CD4-positive, CD25-positive, alpha-beta regulatory T cell (primary cell): ENCODE measurements around the gene GAGE12E. TPM values are rescaled to one million over a fixed set of nuclear protein-coding genes. Genes with fewer than 3 reads are reported as not detected.
"Not testable (repeated sequence)": the region's sequence is repeated elsewhere in the genome, so short reads cannot be mapped to it uniquely, and the experiment has no call there.

ENCODE experiments used
- ATAC-seq, 2 donors: fragments of 150-1000 bp; cut with Tn5 transposase; one replicate each; pipeline ENCODE4 v1.10.0; 2021; ENCODE audit warnings: low read depth in 2 of 2, moderate number of reproducible peaks in 2 of 2, moderate library complexity in 1 of 2
- DNase-seq, 3 donors: peaks; one replicate each; pipeline versions ENCODE4 v3.0.0 to v3.0.0-alpha.2; 2012 to 2022; ENCODE audit warnings: mixed read lengths in 1 of 3
- H3K27ac ChIP-seq: one replicate; pipeline ENCODE4 v1.7.0; 2013; ENCODE audit warnings: mild to moderate bottlenecking, low read length; ENCODE audit not compliant: insufficient read depth, poor library complexity, severe bottlenecking
- H3K27me3 ChIP-seq: one replicate; pipeline ENCODE4 v1.7.0; 2013; ENCODE audit warnings: low read length; ENCODE audit not compliant: control insufficient read depth, insufficient read depth
- H3K36me3 ChIP-seq: one replicate; pipeline ENCODE4 v1.7.0; 2013; ENCODE audit warnings: mild to moderate bottlenecking, low read length, moderate library complexity; ENCODE audit not compliant: control insufficient read depth, insufficient read depth
- H3K4me1 ChIP-seq: 2 replicates; pipeline ENCODE4 v1.7.0; 2013; ENCODE audit warnings: mild to moderate bottlenecking, low read length; ENCODE audit not compliant: insufficient read depth, control insufficient read depth, poor library complexity, severe bottlenecking
- H3K4me3 ChIP-seq: one replicate; pipeline ENCODE4 v1.7.0; 2013; ENCODE audit warnings: low read depth, mild to moderate bottlenecking, low read length, moderate library complexity
- H3K9me3 ChIP-seq, 2 experiments: 1 replicate in 1 of 2; 2 replicates in 1 of 2; pipeline ENCODE4 v1.7.0; 2013; ENCODE audit warnings: low read length in 2 of 2, mild to moderate bottlenecking in 1 of 2, moderate library complexity in 1 of 2; ENCODE audit not compliant: control insufficient read depth in 2 of 2
- H3K27ac Mint-ChIP-seq, 3 donors: one replicate each; pipeline ENCODE4 v1.8.0; 2020 to 2022; ENCODE audit warnings: mild to moderate bottlenecking in 3 of 3, mixed read lengths in 3 of 3, moderate library complexity in 2 of 3
- H3K27me3 Mint-ChIP-seq: one replicate; pipeline ENCODE4 v1.8.0; 2022; ENCODE audit warnings: mild to moderate bottlenecking, mixed read lengths
- H3K36me3 Mint-ChIP-seq: one replicate; pipeline ENCODE4 v1.8.0; 2020; ENCODE audit warnings: mixed read lengths
- H3K4me1 Mint-ChIP-seq, 4 donors: one replicate each; pipeline ENCODE4 v1.8.0; 2020 to 2022; ENCODE audit warnings: mixed read lengths in 4 of 4, mild to moderate bottlenecking in 1 of 4
- H3K4me3 Mint-ChIP-seq, 4 donors: one replicate each; pipeline ENCODE4 v1.8.0; 2020 to 2022; ENCODE audit warnings: mild to moderate bottlenecking in 4 of 4, mixed read lengths in 4 of 4, moderate library complexity in 3 of 4
- H3K9me3 Mint-ChIP-seq, 7 donors: one replicate each; pipeline ENCODE4 v1.8.0; 2020 to 2022; ENCODE audit warnings: mixed read lengths in 7 of 7, mild to moderate bottlenecking in 3 of 7, moderate library complexity in 2 of 7
- polyA plus RNA-seq, 4 donors: library from polyadenylated mRNA; unstranded; fragments of 300-500 nt; fragmentation: Illumina TruSeq; gene quantifications; one replicate each; pipeline ENCODE4 v1.2.3, GENCODE V29; 2021
- total RNA-seq: library from RNA; stranded (reverse); gene quantifications from one replicate; pipeline ENCODE4 v1.2.3, GENCODE V29; 2022

Gene GAGE12E, protein sequence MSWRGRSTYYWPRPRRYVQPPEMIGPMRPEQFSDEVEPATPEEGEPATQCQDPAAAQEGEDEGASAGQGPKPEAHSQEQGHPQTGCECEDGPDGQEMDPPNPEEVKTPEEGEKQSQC
- total RNA-seq (not detected), polyA plus RNA-seq (not detected)

DNA sequence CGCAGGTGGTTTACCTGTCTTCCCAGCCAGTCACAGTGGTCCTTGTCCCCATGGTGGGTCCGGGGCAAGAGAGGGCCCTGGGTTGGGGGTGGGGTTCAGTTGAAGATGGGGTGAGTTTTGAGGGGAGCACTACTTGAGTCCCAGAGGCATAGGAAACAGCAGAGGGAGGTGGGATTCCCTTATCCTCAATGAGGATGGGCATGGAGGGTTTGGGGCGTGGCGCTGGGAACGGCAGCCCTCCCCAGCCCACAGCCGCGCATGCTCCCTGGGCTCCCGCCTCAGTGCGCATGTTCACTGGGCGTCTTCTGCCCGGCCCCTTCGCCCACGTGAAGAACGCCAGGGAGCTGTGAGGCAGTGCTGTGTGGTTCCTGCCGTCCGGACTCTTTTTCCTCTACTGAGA is at the start of gene GAGE12E:
TSS of gene GAGE12E (plus strand) at position 301 of the 400 bp plus-strand sequence. CDS start 1,155 bp downstream, outside the sequence.
- H3K4me1 ChIP-seq, H3K9me3 Mint-ChIP-seq, H3K4me1 Mint-ChIP-seq, H3K9me3 ChIP-seq, H3K27me3 ChIP-seq, H3K27ac ChIP-seq, H3K27ac Mint-ChIP-seq, H3K4me3 ChIP-seq, ATAC-seq, H3K36me3 Mint-ChIP-seq, H3K4me3 Mint-ChIP-seq, H3K36me3 ChIP-seq, H3K27me3 Mint-ChIP-seq, DNase-seq: not testable (repeated sequence)

GRCh38 chrX:49531877-49532276 is 19.2 kb upstream of the GAGE12E start, which contains the start of gene GAGE12C:
Gene GAGE12C (plus strand): TSS chrX:49532177. CDS start chrX:49533332, 1,155 bp downstream.
- H3K4me1 Mint-ChIP-seq, H3K27ac ChIP-seq, H3K9me3 Mint-ChIP-seq, H3K36me3 Mint-ChIP-seq, H3K4me3 ChIP-seq, H3K9me3 ChIP-seq, H3K36me3 ChIP-seq, DNase-seq, H3K27me3 ChIP-seq, ATAC-seq, H3K27me3 Mint-ChIP-seq, H3K27ac Mint-ChIP-seq, H3K4me3 Mint-ChIP-seq, H3K4me1 ChIP-seq: not testable (repeated sequence)

GRCh38 chrX:49541433-49541832 is 9.7 kb upstream of the GAGE12E start, which contains the start of gene GAGE12D:
Gene GAGE12D (plus strand): TSS chrX:49541733. CDS start chrX:49542888, 1,155 bp downstream.
- H3K9me3 ChIP-seq, H3K4me3 Mint-ChIP-seq, H3K36me3 ChIP-seq, H3K4me1 ChIP-seq, H3K27me3 ChIP-seq, H3K27ac Mint-ChIP-seq, H3K27me3 Mint-ChIP-seq, DNase-seq, H3K36me3 Mint-ChIP-seq, H3K27ac ChIP-seq, ATAC-seq, H3K4me1 Mint-ChIP-seq, H3K4me3 ChIP-seq, H3K9me3 Mint-ChIP-seq: not testable (repeated sequence)

- H3K4me3 ChIP-seq, H3K4me3 Mint-ChIP-seq, H3K27ac ChIP-seq, H3K36me3 ChIP-seq, ATAC-seq, H3K9me3 ChIP-seq, H3K4me1 ChIP-seq, H3K27me3 Mint-ChIP-seq, H3K27ac Mint-ChIP-seq, H3K4me1 Mint-ChIP-seq, H3K9me3 Mint-ChIP-seq, DNase-seq, H3K27me3 ChIP-seq, H3K36me3 Mint-ChIP-seq: not testable (repeated sequence)
Observed at GRCh38 chrX:49560542-49560941, 9.5 kb downstream of the GAGE12E start, which contains the start of gene GAGE12F. Gene GAGE12F (plus strand): TSS chrX:49560842. CDS start chrX:49561997, 1,155 bp downstream.

DNA sequence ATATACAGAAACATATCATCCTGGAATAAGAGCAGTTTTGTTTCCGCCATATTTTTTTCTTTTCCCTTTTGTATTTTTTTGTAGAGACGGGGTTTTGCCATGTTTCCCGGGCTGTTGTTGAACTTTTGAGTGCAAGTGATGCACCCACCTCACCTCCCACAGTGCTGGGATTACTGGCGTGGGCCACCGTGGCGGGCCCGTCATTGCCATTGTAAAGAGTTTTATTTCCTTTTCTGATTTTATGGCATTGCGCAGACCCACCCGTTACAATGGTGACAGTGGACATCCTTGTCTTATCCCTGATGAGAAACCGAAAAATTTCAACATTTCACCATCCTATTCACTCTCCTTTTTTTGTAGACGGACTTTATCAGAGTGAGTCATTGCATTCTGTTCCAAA is 17.6 kb downstream of the GAGE12E start:
- not testable (repeated sequence) for H3K4me1 ChIP-seq, H3K27ac Mint-ChIP-seq, ATAC-seq, DNase-seq, H3K4me3 ChIP-seq, H3K27ac ChIP-seq, H3K9me3 Mint-ChIP-seq, H3K9me3 ChIP-seq, H3K36me3 ChIP-seq, H3K36me3 Mint-ChIP-seq, H3K4me3 Mint-ChIP-seq, H3K4me1 Mint-ChIP-seq, H3K27me3 Mint-ChIP-seq, H3K27me3 ChIP-seq

DNA sequence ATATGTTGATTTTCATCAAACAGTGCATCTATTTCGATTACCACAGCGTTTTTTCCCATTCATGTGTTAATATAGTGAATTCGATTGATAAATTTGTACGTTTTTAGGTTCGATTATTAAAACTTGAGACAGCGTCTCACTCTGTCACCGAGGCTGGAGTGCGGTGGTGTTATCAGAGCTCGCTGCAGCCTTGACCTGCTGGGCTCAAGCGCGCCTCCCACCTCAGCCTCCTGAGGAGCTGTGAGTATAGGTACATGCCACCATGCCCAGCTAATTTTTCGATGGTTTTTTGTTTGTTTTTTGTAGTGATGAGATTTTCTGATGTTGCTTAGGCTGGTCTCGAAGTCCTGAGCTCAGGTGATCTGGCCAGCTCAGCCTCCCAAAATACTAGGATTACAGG is 18.1 kb downstream of the GAGE12E start:
- H3K27me3 ChIP-seq, H3K36me3 ChIP-seq, DNase-seq, H3K27me3 Mint-ChIP-seq, H3K27ac ChIP-seq, H3K4me3 Mint-ChIP-seq, H3K9me3 ChIP-seq, ATAC-seq, H3K36me3 Mint-ChIP-seq, H3K4me3 ChIP-seq, H3K4me1 Mint-ChIP-seq, H3K4me1 ChIP-seq, H3K27ac Mint-ChIP-seq, H3K9me3 Mint-ChIP-seq: not testable (repeated sequence)

DNA sequence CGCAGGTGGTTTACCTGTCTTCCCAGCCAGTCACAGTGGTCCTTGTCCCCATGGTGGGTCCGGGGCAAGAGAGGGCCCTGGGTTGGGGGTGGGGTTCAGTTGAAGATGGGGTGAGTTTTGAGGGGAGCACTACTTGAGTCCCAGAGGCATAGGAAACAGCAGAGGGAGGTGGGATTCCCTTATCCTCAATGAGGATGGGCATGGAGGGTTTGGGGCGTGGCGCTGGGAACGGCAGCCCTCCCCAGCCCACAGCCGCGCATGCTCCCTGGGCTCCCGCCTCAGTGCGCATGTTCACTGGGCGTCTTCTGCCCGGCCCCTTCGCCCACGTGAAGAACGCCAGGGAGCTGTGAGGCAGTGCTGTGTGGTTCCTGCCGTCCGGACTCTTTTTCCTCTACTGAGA is 19.0 kb downstream of the GAGE12E start, which contains the start of gene GAGE12G:
TSS of gene GAGE12G (plus strand) at position 301 of the 400 bp plus-strand sequence. CDS start 1,155 bp downstream, outside the sequence.
- H3K4me1 Mint-ChIP-seq, H3K27ac Mint-ChIP-seq, H3K36me3 ChIP-seq, DNase-seq, ATAC-seq, H3K4me3 ChIP-seq, H3K36me3 Mint-ChIP-seq, H3K27ac ChIP-seq, H3K9me3 ChIP-seq, H3K4me1 ChIP-seq, H3K9me3 Mint-ChIP-seq, H3K27me3 ChIP-seq, H3K4me3 Mint-ChIP-seq, H3K27me3 Mint-ChIP-seq: not testable (repeated sequence)

DNA sequence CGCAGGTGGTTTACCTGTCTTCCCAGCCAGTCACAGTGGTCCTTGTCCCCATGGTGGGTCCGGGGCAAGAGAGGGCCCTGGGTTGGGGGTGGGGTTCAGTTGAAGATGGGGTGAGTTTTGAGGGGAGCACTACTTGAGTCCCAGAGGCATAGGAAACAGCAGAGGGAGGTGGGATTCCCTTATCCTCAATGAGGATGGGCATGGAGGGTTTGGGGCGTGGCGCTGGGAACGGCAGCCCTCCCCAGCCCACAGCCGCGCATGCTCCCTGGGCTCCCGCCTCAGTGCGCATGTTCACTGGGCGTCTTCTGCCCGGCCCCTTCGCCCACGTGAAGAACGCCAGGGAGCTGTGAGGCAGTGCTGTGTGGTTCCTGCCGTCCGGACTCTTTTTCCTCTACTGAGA is 28.6 kb downstream of the GAGE12E start, which contains the start of gene GAGE12H:
TSS of gene GAGE12H (plus strand) at position 301 of the 400 bp plus-strand sequence. CDS start 1,155 bp downstream, outside the sequence.
- not testable (repeated sequence) for H3K9me3 ChIP-seq, H3K36me3 Mint-ChIP-seq, H3K27ac Mint-ChIP-seq, H3K9me3 Mint-ChIP-seq, H3K4me3 Mint-ChIP-seq, H3K4me1 ChIP-seq, H3K27ac ChIP-seq, H3K36me3 ChIP-seq, DNase-seq, H3K4me3 ChIP-seq, H3K27me3 ChIP-seq, ATAC-seq, H3K27me3 Mint-ChIP-seq, H3K4me1 Mint-ChIP-seq
